Measurements from ENCODE around the gene ZNF629.

The ZNF629 gene

DNA sequence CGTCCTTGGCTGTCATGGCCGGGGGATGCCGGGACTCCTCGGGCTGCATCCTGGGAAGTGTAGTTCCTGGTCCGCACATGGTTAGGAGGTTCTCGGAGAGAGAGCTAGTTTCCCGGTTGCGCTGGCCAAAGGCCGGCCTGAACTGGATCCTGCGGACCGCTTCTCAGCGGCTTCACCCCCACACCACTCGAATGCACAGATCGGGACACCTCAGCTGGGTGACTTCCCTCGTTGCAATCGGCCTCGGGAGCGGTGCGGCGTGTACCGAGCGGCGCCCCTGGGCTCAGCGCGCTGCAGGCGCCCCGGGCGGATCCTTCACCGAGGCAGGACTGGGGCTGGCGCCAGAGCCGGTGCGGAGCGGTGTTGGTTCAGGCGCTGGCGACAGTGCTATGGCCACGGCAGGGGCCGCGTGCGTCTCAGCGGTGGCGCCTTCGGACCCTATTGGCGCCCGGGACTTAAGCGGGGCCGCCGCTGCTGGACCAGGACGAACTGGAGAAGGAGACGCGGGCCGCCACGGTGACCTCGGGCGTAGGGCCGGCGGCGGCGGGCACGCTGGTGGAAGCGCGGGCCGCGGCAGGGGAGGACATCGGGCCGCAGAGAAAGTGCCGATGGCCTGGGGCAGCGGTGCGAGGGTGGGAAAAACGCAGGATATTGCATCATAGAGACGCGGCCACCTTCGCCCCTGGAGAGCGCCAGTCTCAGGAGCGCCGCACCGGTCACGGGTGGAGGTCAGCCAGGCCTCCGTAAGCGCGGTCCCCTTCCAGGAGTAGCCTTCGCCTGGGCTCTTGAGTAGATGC, 11.4 kb downstream of the ZNF629 start:
- Histone ChIP-seq H3K27ac (ENCODE audit: low read depth, low read length, severe bottlenecking) (peak overlapping the region; percentile 96), H3K4me1 (ENCODE audit: control insufficient read depth, insufficient read depth, low read length, poor library complexity, severe bottlenecking) (peaks cover 17% of the 10 kb centered on the region), H3K36me3 (ENCODE audit: control insufficient read depth, insufficient read depth, low read length) (peaks cover 53% of the 10 kb centered on the region), H3K9me3 (ENCODE audit: control insufficient read depth, low read length) (no peaks in the 10 kb centered on the region), H3K4me3 (ENCODE audit: extremely low read depth, insufficient read depth, low read length, poor library complexity, severe bottlenecking) (peak overlapping the region; percentile 66)
- 0 to 1% methylated on average over 75 to 76 of the region's 81 CpGs for WGBS, 2 experiments (ENCODE audit: insufficient coverage in 2 of 2)

DNA sequence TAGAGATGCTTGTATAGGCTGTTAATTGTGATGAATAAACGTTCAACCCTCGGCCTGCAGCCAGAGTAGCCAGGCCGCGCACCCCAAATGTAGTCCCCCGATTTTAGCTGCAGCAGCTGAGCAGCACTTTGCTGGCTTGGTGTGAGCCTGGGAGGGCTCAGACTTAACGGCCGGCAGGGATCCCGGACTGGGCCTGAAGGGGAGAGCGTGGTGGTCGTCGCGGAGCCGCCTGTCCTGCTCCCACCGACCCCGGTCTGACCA, 11.9 kb downstream of the ZNF629 start:
- Histone ChIP-seq H3K9me3 (ENCODE audit: control insufficient read depth, low read length) (no peaks in the 10 kb centered on the region), H3K4me3 (ENCODE audit: extremely low read depth, insufficient read depth, low read length, poor library complexity, severe bottlenecking) (peak overlapping the region; percentile 66), H3K36me3 (ENCODE audit: control insufficient read depth, insufficient read depth, low read length) (peaks cover 53% of the 10 kb centered on the region), H3K4me1 (ENCODE audit: control insufficient read depth, insufficient read depth, low read length, poor library complexity, severe bottlenecking) (peaks cover 17% of the 10 kb centered on the region), H3K27ac (ENCODE audit: low read depth, low read length, severe bottlenecking) (peak overlapping the region; percentile 96)
- 28 to 29% methylated on average over 15 of the region's 15 CpGs for WGBS, 2 experiments (ENCODE audit: insufficient coverage in 2 of 2)

DNA sequence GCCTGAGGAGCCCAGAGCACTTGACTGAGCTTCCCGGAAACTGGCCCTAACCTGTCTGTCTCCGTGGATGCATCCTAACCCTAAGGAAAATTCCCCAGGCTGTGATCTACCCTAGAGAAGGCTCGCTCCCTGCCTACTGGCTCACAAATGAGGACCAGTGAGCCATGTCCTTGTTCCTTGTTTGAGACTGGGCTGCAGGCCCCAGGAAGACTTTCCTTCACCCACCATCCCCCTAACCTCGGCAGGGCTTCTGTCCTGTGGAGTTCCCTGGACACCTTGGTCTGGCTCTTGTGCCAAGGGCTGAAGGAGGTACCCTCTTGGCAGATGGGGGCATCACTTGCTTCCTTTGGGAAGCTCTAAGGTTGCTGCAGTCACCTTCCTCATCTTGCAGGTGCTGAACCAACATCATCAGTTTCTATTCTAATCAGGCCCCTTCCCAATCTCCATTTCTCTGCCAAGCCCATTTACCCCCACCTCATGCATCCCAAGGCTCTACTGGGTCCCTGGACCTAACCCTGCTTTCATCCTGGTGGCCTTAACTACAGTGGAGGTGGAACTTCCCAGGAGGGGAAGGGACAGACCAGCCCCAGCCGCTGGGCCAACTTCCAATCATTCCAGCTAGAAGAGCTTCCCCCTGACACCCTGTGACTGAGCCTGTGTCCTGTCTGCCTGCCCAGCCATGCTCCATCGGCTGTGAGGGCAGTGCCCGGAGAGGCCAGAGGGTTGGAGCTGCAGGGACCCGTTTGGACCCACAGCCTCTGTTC, 12.5 kb downstream of the ZNF629 start:
- H3K36me3 ChIP-seq (ENCODE audit: control insufficient read depth, insufficient read depth, low read length): peaks cover 53% of the 10 kb centered on the region
- H3K27ac ChIP-seq (ENCODE audit: low read depth, low read length, severe bottlenecking): peak overlapping the region; percentile 96
- 78 to 79% methylated on average over 5 to 8 of the region's 8 CpGs for WGBS, 2 experiments (ENCODE audit: insufficient coverage in 2 of 2)
- H3K9me3 ChIP-seq (ENCODE audit: control insufficient read depth, low read length): no peaks in the 10 kb centered on the region
- peak overlapping the region; percentile 66 for H3K4me3 ChIP-seq (ENCODE audit: extremely low read depth, insufficient read depth, low read length, poor library complexity, severe bottlenecking)
- H3K4me1 ChIP-seq (ENCODE audit: control insufficient read depth, insufficient read depth, low read length, poor library complexity, severe bottlenecking): peaks cover 17% of the 10 kb centered on the region

DNA sequence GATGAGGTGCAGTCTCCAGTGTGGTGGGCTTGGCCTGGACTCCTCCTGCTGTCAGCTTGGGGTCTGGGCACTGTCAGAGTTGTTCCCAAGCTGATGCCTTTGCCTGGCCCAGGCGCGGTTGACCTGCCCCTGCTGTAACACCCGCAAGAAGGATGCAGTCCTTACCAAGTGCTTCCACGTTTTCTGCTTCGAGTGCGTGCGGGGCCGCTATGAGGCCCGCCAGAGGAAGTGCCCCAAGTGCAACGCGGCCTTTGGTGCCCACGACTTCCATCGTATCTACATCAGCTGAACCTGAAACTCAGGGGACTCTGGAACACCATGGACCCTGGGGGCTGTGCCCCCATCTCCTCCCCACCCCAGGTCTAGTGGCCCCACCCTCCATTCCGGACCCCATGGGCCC, 13.2 kb downstream of the ZNF629 start:
- Histone ChIP-seq H3K4me1 (ENCODE audit: control insufficient read depth, insufficient read depth, low read length, poor library complexity, severe bottlenecking) (peaks cover 17% of the 10 kb centered on the region), H3K36me3 (ENCODE audit: control insufficient read depth, insufficient read depth, low read length) (peaks cover 53% of the 10 kb centered on the region), H3K4me3 (ENCODE audit: extremely low read depth, insufficient read depth, low read length, poor library complexity, severe bottlenecking) (no peak overlapping the region), H3K27ac (ENCODE audit: low read depth, low read length, severe bottlenecking) (no peak overlapping the region), H3K9me3 (ENCODE audit: control insufficient read depth, low read length) (no peaks in the 10 kb centered on the region)
- WGBS, 2 experiments (ENCODE audit: insufficient coverage in 2 of 2): 96% methylated on average over 13 of the region's 14 CpGs

DNA sequence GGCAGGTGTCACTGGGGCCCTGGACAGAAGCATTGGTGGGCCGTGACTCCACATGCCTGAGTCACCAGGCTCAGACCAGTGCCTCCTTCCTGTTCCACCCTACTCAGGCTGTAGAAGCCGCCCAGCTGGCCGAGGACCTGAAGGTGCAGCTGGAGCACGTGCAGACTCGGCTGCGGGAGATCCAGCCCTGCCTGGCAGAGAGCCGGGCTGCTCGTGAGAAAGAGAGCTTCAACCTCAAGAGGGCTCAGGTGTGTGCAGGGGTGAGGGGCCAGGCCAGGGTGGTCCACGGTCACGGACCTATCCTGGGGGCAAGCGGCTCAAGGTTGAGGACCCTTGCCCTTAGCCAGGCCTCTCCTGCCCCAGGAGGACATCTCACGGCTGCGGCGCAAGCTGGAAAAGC, 15.3 kb downstream of the ZNF629 start:
- WGBS, 2 experiments (ENCODE audit: insufficient coverage in 2 of 2): 97 to 98% methylated on average over 12 to 14 of the region's 14 CpGs
- Histone ChIP-seq H3K27ac (ENCODE audit: low read depth, low read length, severe bottlenecking) (no peak overlapping the region), H3K4me3 (ENCODE audit: extremely low read depth, insufficient read depth, low read length, poor library complexity, severe bottlenecking) (no peak overlapping the region), H3K4me1 (ENCODE audit: control insufficient read depth, insufficient read depth, low read length, poor library complexity, severe bottlenecking) (peaks cover 10% of the 10 kb centered on the region), H3K9me3 (ENCODE audit: control insufficient read depth, low read length) (no peaks in the 10 kb centered on the region), H3K36me3 (ENCODE audit: control insufficient read depth, insufficient read depth, low read length) (peaks cover 74% of the 10 kb centered on the region)

DNA sequence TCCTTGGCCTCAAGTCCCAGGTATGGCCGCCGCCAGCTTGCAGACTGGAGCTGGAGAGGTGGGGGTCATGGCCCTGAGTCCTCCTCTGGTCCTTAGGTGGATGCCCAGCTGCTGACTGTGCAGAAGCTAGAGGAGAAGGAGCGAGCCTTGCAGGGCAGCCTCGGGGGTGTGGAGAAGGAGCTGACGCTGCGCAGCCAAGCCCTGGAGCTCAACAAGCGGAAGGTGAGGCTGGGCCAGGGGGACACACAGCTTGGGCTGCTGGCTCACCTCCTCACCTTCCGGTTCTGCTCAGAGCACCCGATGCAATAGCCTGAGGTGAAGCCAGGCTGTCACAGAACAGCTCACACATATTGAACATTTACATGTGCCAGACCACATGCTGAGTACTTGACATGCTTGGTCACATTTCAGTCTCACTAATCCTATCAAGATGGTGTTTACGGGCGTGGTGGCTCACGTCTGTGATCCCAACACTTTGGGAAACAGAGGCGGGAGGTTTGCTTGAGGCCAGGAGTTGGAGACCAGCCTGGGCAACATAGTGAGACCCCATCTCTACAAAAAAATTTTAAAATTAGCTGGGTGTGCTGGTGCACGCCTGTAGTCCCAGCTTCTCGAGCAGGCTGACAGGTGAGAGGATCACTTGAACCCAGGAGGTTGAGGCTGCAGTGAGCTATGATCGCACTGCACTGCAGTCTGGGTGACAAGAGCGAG, 17.5 kb downstream of the ZNF629 start:
- no peak overlapping the region for H3K27ac ChIP-seq (ENCODE audit: low read depth, low read length, severe bottlenecking)
- H3K36me3 ChIP-seq (ENCODE audit: control insufficient read depth, insufficient read depth, low read length): peaks cover 96% of the 10 kb centered on the region
- WGBS, 2 experiments (ENCODE audit: insufficient coverage in 2 of 2): 93 to 99% methylated on average over 12 to 13 of the region's 17 CpGs
- peaks cover 4% of the 10 kb centered on the region for H3K4me1 ChIP-seq (ENCODE audit: control insufficient read depth, insufficient read depth, low read length, poor library complexity, severe bottlenecking)
- no peaks in the 10 kb centered on the region for H3K9me3 ChIP-seq (ENCODE audit: control insufficient read depth, low read length)
- no peak overlapping the region for H3K4me3 ChIP-seq (ENCODE audit: extremely low read depth, insufficient read depth, low read length, poor library complexity, severe bottlenecking)

DNA sequence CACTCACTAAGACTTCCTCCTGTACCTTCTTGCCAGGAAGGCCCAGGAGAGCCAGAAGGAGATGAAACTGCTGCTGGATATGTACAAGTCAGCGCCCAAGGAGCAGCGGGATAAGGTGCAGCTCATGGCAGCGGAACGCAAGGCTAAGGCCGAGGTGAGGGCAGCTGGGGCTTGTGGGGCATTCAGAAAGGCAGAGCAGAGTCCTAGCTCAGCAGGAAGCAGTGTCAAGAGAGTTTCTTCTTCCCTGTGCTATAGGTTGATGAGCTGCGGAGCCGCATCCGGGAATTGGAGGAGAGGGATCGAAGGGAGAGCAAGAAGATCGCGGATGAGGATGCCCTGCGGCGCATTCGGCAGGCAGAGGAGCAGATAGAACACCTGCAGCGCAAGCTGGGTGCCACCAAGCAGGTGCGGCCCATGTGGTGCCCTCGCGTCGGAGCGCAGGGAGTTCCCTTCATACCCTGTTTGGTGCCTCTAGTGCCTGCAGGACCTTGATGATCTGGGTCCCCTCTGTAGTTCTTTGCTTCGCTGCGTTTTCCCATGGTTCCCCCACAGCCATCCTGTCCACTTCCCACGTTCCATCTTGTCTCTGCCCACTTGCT, 18.3 kb downstream of the ZNF629 start:
- WGBS, 2 experiments (ENCODE audit: insufficient coverage in 2 of 2): 96 to 98% methylated on average over 18 to 22 of the region's 23 CpGs
- peaks cover 5% of the 10 kb centered on the region for H3K4me1 ChIP-seq (ENCODE audit: control insufficient read depth, insufficient read depth, low read length, poor library complexity, severe bottlenecking)
- peaks cover 98% of the 10 kb centered on the region for H3K36me3 ChIP-seq (ENCODE audit: control insufficient read depth, insufficient read depth, low read length)
- no peak overlapping the region for H3K4me3 ChIP-seq (ENCODE audit: extremely low read depth, insufficient read depth, low read length, poor library complexity, severe bottlenecking)
- no peak overlapping the region for H3K27ac ChIP-seq (ENCODE audit: low read depth, low read length, severe bottlenecking)
- no peaks in the 10 kb centered on the region for H3K9me3 ChIP-seq (ENCODE audit: control insufficient read depth, low read length)

DNA sequence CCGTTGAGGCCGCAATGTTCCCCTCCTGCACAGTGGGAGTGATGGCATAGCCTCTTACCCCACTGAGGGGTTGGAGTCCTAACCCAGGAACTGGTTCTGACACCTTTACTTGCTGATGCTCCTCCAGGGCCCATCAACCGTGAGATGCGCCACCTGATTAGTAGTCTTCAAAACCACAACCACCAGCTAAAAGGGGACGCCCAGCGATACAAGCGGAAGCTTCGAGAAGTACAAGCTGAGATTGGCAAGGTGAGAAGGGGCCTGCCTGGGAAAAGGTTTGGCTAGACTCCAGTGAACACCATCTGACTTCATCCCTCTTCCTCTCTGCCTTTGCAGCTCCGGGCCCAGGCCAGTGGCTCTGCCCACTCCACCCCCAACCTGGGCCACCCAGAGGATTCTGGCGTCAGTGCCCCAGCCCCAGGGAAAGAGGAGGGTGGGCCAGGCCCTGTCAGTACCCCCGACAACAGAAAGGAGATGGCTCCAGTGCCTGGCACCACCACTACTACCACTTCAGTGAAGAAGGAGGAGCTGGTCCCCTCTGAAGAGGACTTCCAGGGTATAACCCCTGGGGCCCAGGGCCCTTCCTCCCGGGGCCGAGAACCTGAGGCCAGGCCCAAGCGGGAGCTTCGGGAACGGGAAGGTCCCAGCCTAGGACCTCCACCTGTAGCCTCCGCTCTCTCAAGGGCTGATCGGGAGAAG, 19.1 kb downstream of the ZNF629 start:
- H3K4me3 ChIP-seq (ENCODE audit: extremely low read depth, insufficient read depth, low read length, poor library complexity, severe bottlenecking): no peak overlapping the region
- WGBS, 2 experiments (ENCODE audit: insufficient coverage in 2 of 2): 94 to 97% methylated on average over 7 to 16 of the region's 18 CpGs

DNA sequence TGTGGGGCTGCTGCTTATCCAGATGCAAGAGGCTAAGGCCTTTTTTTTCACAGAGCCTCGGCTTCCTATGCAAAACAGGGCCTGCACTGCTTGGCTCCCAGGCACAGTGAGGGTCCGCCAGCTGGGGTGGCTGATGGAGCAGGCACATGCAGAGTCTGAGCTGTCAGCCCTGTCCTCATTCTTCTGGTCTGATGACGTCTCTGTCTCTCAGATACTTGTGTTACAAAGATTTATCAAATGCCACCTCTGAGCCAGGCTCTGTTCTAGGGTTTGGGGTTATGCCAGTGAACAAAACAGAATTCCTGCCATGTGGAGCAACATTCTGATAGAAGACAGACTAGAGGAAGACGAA, 20.1 kb downstream of the ZNF629 start:
- Histone ChIP-seq H3K27ac (ENCODE audit: low read depth, low read length, severe bottlenecking) (no peak overlapping the region), H3K4me3 (ENCODE audit: extremely low read depth, insufficient read depth, low read length, poor library complexity, severe bottlenecking) (no peak overlapping the region), H3K36me3 (ENCODE audit: control insufficient read depth, insufficient read depth, low read length) (peaks cover 93% of the 10 kb centered on the region), H3K4me1 (ENCODE audit: control insufficient read depth, insufficient read depth, low read length, poor library complexity, severe bottlenecking) (peaks cover 15% of the 10 kb centered on the region), H3K9me3 (ENCODE audit: control insufficient read depth, low read length) (no peaks in the 10 kb centered on the region)
- 91 to 97% methylated on average over 3 to 4 of the region's 4 CpGs for WGBS, 2 experiments (ENCODE audit: insufficient coverage in 2 of 2)

More for the DNA sequence above, 19.1 kb downstream of the ZNF629 start:
- Histone ChIP-seq H3K36me3 (ENCODE audit: control insufficient read depth, insufficient read depth, low read length) (peaks cover 100% of the 10 kb centered on the region), H3K9me3 (ENCODE audit: control insufficient read depth, low read length) (no peaks in the 10 kb centered on the region), H3K4me1 (ENCODE audit: control insufficient read depth, insufficient read depth, low read length, poor library complexity, severe bottlenecking) (peaks cover 13% of the 10 kb centered on the region), H3K27ac (ENCODE audit: low read depth, low read length, severe bottlenecking) (no peak overlapping the region)

DNA sequence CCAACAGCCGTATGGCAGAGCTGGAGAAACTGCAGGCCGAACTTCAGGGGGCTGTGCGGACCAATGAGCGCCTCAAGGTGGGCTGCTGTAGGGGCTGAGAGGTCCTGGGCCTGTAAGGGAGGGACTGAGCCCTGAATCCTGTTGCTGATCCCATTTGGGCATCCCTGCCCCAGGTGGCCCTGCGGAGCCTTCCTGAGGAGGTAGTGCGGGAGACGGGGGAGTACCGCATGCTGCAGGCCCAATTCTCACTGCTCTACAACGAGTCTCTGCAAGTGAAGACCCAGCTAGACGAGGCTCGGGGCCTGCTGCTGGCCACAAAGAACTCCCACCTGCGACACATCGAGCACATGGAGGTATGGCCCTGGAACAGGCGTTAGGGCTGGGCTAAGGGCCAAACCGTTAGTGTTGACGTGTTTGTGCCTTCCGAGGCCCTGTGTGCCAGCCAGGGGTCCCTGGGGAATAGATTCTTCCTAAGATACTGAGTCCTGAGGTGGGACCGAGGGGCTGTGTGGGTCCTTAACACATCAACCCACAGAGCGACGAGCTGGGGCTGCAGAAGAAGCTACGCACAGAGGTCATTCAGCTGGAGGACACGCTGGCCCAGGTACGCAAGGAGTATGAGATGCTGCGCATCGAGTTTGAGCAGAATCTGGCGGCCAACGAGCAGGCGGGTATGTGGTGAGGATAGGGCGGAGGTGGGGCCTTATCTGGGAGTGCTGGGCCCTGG, 20.6 kb downstream of the ZNF629 start:
- no peaks in the 10 kb centered on the region for H3K9me3 ChIP-seq (ENCODE audit: control insufficient read depth, low read length)
- no peak overlapping the region for H3K4me3 ChIP-seq (ENCODE audit: extremely low read depth, insufficient read depth, low read length, poor library complexity, severe bottlenecking)
- WGBS, 2 experiments (ENCODE audit: insufficient coverage in 2 of 2): 95 to 97% methylated on average over 28 of the region's 29 CpGs
- H3K4me1 ChIP-seq (ENCODE audit: control insufficient read depth, insufficient read depth, low read length, poor library complexity, severe bottlenecking): peaks cover 15% of the 10 kb centered on the region
- H3K27ac ChIP-seq (ENCODE audit: low read depth, low read length, severe bottlenecking): no peak overlapping the region
- peaks cover 88% of the 10 kb centered on the region for H3K36me3 ChIP-seq (ENCODE audit: control insufficient read depth, insufficient read depth, low read length)

Data from mesodermal cell (in vitro differentiated cells).